ENCODE data around the gene ASPN.
"Not testable (repeated sequence)": the region's sequence is repeated elsewhere in the genome, so short reads cannot be mapped to it uniquely, and the experiment has no call there.

ASPN gene

DNA sequence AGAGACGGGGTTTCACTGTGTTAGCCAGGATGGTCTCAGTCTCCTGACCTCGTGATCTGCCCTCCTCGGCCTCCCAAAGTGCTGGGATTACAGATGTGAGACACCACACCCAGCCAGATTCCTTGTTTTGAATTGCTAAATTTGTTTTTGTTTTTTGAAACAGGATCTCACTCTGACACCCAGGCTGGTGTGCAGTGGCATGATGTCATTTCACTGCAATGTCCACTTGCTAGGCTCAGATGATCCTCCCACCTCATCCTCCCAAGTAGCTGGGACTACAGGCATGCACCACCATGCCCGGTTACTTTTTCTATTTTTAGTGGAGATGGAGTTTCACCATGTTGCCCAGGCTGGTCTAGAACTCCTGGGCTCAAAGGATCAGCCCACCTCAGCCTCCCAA is 71.1 kb downstream of the ASPN start:
- DNase-seq (ENCODE audit: low read depth), result not testable (repeated sequence)

DNA sequence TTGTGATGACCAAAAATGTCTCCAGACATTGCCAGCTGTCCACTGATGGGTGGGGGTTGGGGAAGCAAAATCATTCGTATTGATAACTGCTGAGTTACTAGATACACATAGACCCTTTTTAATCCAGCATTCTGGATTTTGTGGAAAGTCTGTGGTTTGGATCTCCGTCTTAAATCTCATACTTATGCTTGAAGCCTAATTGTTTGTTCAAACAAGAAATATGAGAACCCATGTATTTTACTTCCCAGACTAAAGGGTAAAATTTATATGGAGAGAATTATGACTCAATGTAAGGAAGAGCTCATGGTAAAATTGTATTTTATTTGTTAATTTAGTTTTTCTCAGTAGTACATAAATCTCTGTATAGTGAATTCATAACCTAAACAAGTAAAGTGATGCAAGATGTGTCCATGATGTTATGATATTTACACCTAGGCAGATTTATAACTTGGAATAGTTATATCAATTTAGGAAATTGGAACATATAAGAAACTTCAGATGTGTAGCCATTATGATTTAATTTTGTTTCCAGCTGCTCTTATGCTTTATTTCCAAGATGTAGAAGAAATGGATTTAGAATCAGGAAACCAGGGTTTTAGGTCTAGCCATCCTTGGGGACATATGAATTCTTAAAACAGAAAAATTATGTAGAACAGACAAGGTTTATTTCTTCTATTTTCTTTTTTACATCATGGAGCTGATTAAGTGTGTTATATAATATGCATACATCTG is 73.4 kb downstream of the ASPN start:
- no peak for DNase-seq (ENCODE audit: low read depth)

DNA sequence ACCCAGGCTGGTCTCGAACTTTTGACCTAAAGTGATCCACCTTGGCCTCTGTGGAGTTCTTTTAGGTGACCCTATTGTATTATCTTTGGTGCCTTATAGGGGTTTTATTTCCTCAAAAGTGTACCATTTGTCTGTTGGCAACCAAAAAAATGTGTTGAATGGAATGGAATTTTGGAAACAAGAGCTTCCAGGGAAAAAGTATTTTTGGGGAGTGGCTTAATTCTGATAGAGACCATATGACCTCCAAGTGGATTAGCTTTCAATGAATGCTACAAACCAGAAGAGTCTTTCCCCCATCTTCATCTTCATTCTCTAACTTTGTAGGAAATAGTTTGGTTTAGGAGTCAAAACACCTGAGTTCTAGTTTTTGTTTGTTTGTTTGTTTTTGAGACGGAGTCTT is 74.5 kb downstream of the ASPN start:
- no peak for DNase-seq (ENCODE audit: low read depth)

DNA sequence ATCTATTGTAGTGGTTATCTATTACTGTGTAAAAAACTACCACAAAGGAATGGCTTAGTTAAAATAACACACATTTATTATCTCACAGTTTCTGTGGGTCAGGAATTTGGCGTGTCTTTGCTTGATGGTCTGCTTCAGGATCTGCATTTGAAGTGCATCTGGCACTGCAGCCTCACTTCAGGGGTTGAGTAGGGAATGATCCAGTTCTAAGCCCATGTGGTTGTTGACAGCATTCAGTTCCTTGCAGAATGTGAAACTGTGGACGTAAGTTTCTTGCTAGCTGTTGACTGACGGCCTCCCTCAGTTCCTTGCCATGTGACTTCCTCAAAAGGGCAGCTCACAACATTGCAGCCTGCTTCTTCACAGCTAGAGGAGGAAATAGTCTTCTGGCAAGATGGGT is 75.8 kb downstream of the ASPN start:
- peak; percentile 60 for DNase-seq (ENCODE audit: low read depth)
